ENCODE measurements around the gene RRN3.
"Not testable (repeated sequence)": the region's sequence is repeated elsewhere in the genome, so short reads cannot be mapped to it uniquely, and the experiment has no call there.

GRCh38 chr16:15133554-15133953 lies 39.5 kb upstream of the RRN3 start:
- TF ChIP-seq POLR2A, CTCF (IDR thresholded peaks at IDR 0.05): not testable (repeated sequence)
